GM18870 (cell line): ENCODE measurements around the gene SND1.

Experiments
- ATAC-seq: cut with Tn5 transposase; IDR thresholded peaks from one replicate; pipeline ENCODE4 v1.9.1; 2021; ENCODE audit warnings: moderate library complexity; ENCODE audit not compliant: unreplicated experiment

The SND1 gene

GRCh38 chr7:127924874-127925273, 272.9 kb downstream of the SND1 start:
- no peak for ATAC-seq

GRCh38 chr7:127927348-127927696, 275.3 kb downstream of the SND1 start:
- no peak for ATAC-seq

GRCh38 chr7:127928222-127928621, 276.2 kb downstream of the SND1 start:
- no peak for ATAC-seq

GRCh38 chr7:127928852-127929251, 276.9 kb downstream of the SND1 start:
- no peak for ATAC-seq

GRCh38 chr7:127930341-127931328, 278.6 kb downstream of the SND1 start:
- ATAC-seq = no peak

- ATAC-seq = no peak
Observed at GRCh38 chr7:127932076-127932475, 280.1 kb downstream of the SND1 start.

GRCh38 chr7:127932496-127932895, 280.5 kb downstream of the SND1 start:
- no peak for ATAC-seq

- ATAC-seq = no peak
Observed at GRCh38 chr7:127933146-127933545, 281.2 kb downstream of the SND1 start.

- no peak for ATAC-seq
Observed at GRCh38 chr7:127934711-127935110, 282.7 kb downstream of the SND1 start.

- no peak for ATAC-seq
Observed at GRCh38 chr7:127935847-127936376, 283.9 kb downstream of the SND1 start.

GRCh38 chr7:127937066-127937680, 285.2 kb downstream of the SND1 start:
- no peak for ATAC-seq

- ATAC-seq = no peak
Observed at GRCh38 chr7:127938588-127938987, 286.6 kb downstream of the SND1 start.

- ATAC-seq = no peak
Observed at GRCh38 chr7:127940381-127941160, 288.6 kb downstream of the SND1 start.

GRCh38 chr7:127941476-127942210, 289.6 kb downstream of the SND1 start:
- no peak for ATAC-seq

GRCh38 chr7:127943541-127944521, 291.8 kb downstream of the SND1 start:
- no peak for ATAC-seq

- ATAC-seq = no peak
Observed at GRCh38 chr7:127946111-127946510, 294.1 kb downstream of the SND1 start.

- ATAC-seq = no peak
Observed at GRCh38 chr7:127946847-127947246, 294.9 kb downstream of the SND1 start.

- ATAC-seq = no peak
Observed at GRCh38 chr7:127948312-127948711, 296.3 kb downstream of the SND1 start.

GRCh38 chr7:127948930-127949329, 296.9 kb downstream of the SND1 start:
- no peak for ATAC-seq
